Ishikawa (cell line): ENCODE results near the gene HOXD12.
A peak's percentile ranks its signal among the peaks of the same experiment; 100 is the strongest.

Experiments
- CEBPB ChIP-seq: IDR thresholded peaks from 2 replicates; pipeline ENCODE4 v1.6.1; 2012
- CREB1 ChIP-seq: IDR thresholded peaks from 2 replicates; pipeline ENCODE4 v1.6.1; 2012; ENCODE audit warnings: low read depth
- EGR1 ChIP-seq: IDR thresholded peaks from 2 replicates; pipeline ENCODE4 v1.6.1; 2012
- EP300 ChIP-seq: IDR thresholded peaks from 2 replicates; pipeline ENCODE4 v1.6.1; 2012; ENCODE audit warnings: borderline replicate concordance
- FOXM1 ChIP-seq: IDR thresholded peaks from 2 replicates; pipeline ENCODE4 v1.6.1; 2012; ENCODE audit warnings: low read depth, borderline replicate concordance
- NFIC ChIP-seq: IDR thresholded peaks from 2 replicates; pipeline ENCODE4 v1.6.1; 2012
- RAD21 ChIP-seq: IDR thresholded peaks from 2 replicates; pipeline ENCODE4 v1.6.1; 2012; ENCODE audit warnings: low read depth
- TAF1 ChIP-seq: IDR thresholded peaks from 2 replicates; pipeline ENCODE4 v1.6.1; 2012; ENCODE audit warnings: low read depth, mild to moderate bottlenecking
- TCF12 ChIP-seq: IDR thresholded peaks from 2 replicates; pipeline ENCODE4 v1.6.1; 2012; ENCODE audit warnings: low read depth
- TEAD4 ChIP-seq: IDR thresholded peaks from 2 replicates; pipeline ENCODE4 v1.6.1; 2012
- YY1 ChIP-seq: IDR thresholded peaks from 2 replicates; pipeline ENCODE4 v1.6.1; 2012; ENCODE audit warnings: low read depth
- ZBTB7A ChIP-seq: IDR thresholded peaks from 2 replicates; pipeline ENCODE4 v1.6.1; 2012; ENCODE audit warnings: low read depth
- TF ChIP-seq, protein P1 (sequence below): IDR thresholded peaks from 2 replicates; pipeline ENCODE4 v1.6.1; 2012
- TF ChIP-seq, protein P2 (sequence below): IDR thresholded peaks from 2 replicates; pipeline ENCODE4 v1.6.1; 2012
- TF ChIP-seq, protein P3 (sequence below): IDR thresholded peaks from 2 replicates; pipeline ENCODE4 v1.6.1; 2012; ENCODE audit warnings: low read depth, mild to moderate bottlenecking

Gene HOXD12

DNA sequence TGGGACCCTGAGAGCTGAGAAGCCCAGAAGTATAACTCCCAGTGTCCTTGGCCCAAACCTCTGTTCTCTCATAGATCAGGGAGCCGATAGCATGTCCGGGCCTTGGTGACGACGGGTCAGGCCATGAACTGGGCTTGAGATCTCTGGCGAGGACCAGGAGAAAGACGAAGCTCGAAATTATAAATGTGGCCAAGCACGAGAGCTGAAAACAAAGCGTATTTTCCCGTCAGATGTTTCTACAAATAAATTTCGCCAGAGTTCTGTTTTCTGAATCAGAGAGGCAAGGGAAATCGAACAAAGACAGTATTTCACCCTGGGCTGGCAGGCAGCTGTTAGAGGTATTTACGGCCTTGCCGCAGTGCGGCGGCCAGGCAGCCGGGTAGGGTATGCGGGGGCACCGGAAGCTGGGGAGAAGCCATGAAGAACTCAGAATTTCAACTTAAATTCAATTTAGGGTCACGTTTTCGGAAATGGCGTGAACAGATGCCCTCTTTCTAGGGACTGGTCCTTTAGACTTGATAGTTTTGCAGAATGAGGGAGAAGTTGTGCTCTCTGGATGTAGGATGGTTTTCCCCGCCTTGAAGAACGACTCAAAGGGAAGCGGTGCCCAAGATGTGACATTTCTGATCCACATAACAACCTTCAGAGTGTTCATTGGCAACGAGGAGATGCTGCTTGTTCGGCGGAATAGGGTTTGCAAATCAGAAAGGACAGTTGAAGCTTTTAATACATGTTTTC lies 39.5 kb downstream of the HOXD12 start:
- TF ChIP-seq CEBPB (no peak), RAD21 (no peak), NFIC (no peak), YY1 (no peak), TAF1 (no peak), ZBTB7A (no peak), EGR1 (no peak), TEAD4 (no peak), TCF12 (no peak), FOXM1 (no peak)
- TF ChIP-seq, protein P1, sequence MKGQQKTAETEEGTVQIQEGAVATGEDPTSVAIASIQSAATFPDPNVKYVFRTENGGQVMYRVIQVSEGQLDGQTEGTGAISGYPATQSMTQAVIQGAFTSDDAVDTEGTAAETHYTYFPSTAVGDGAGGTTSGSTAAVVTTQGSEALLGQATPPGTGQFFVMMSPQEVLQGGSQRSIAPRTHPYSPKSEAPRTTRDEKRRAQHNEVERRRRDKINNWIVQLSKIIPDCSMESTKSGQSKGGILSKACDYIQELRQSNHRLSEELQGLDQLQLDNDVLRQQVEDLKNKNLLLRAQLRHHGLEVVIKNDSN: no peak

DNA sequence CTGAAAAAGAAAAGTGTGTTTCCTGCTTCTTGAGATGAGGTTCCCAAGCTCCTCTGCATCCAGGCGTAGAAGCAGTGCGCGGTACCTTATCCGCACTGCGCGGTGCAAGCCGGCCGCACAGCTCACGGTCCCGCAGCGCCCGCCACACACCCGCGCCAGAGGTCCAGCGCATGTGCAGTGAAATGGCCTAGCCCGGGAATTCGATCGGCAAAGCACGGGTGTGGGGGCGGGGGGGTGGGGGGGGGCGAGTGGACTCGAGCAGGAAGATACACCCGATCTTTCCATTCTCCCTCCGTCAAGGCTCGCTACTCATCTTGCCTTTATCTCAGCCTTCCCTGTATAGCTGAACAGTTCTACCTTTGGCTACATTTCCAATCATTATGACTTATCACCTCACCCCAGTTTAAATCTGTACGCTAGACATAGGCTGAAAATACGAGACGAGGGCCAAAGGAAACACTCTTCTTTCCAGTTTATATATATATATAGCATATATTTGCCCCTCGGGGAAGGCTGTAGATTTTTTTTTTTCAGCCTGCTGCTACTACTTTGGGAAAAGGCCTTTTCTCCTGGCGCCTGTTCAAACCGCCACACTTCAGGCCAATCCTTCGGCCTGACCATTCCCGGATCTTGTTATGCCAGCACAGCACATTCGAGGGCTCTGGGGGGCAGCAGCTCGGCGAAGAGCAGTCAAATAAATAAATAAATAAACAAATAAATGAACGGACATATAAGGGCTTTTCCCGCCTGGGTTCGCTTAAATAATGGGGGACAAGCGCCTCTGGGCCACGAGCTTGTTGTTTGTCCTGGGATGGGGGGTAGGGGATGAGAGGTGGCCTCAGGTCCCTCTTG lies 40.3 kb downstream of the HOXD12 start:
- TF ChIP-seq CEBPB (no peak), EP300 (no peak), CREB1 (no peak), TEAD4 (no peak), ZBTB7A (no peak), FOXM1 (no peak), NFIC (no peak), TCF12 (no peak), YY1 (no peak), TAF1 (no peak), EGR1 (no peak)
- TF ChIP-seq, protein P2, sequence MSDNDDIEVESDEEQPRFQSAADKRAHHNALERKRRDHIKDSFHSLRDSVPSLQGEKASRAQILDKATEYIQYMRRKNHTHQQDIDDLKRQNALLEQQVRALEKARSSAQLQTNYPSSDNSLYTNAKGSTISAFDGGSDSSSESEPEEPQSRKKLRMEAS: no peak
- TF ChIP-seq, protein P1: no peak
- TF ChIP-seq, protein P3, sequence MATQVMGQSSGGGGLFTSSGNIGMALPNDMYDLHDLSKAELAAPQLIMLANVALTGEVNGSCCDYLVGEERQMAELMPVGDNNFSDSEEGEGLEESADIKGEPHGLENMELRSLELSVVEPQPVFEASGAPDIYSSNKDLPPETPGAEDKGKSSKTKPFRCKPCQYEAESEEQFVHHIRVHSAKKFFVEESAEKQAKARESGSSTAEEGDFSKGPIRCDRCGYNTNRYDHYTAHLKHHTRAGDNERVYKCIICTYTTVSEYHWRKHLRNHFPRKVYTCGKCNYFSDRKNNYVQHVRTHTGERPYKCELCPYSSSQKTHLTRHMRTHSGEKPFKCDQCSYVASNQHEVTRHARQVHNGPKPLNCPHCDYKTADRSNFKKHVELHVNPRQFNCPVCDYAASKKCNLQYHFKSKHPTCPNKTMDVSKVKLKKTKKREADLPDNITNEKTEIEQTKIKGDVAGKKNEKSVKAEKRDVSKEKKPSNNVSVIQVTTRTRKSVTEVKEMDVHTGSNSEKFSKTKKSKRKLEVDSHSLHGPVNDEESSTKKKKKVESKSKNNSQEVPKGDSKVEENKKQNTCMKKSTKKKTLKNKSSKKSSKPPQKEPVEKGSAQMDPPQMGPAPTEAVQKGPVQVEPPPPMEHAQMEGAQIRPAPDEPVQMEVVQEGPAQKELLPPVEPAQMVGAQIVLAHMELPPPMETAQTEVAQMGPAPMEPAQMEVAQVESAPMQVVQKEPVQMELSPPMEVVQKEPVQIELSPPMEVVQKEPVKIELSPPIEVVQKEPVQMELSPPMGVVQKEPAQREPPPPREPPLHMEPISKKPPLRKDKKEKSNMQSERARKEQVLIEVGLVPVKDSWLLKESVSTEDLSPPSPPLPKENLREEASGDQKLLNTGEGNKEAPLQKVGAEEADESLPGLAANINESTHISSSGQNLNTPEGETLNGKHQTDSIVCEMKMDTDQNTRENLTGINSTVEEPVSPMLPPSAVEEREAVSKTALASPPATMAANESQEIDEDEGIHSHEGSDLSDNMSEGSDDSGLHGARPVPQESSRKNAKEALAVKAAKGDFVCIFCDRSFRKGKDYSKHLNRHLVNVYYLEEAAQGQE: no peak

DNA sequence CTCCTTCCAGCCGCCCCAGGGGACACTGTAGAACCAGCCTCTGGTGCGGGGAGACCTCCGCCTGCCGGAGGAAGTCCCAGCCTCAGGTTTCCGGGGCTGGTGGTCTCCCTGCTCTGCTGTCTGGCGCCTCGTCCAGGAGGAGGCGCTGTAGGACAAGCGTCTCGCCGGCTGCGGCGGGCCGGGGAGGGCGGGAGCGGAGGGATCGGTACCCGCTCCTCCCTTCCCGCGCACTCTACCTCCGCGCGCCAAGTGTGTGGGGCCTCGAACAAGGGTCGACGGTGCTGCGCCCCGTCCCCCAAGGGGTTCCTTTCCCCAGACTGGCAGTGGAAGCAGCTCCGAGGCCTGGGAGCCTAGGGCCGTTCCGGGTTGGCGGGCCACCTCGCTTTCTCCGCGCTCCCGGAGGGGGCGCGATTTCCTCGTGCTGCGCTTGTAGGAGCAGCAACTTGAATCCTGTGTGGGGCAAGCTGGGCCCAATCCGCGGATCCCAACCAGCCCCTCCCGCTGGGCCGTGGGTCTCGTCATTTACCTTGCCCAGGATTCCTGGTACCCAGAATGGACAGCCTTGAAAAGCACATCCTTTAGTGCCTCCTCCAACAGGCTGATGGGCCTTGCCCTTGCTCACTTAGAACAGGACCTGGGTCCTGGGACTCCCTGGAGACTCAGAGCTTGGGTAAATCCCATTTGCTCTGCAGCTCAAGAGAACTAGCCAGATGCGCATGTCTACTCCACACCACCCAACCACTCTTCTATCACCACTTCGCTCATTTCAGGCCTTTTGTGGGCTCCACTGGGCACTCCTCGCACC lies 41.1 kb downstream of the HOXD12 start:
- TF ChIP-seq EP300: peak; percentile 13; the same call in 1 of the 2 replicates
- no peak for TF ChIP-seq TEAD4
- TF ChIP-seq TAF1: no peak
- TF ChIP-seq, protein P3: no peak
- TF ChIP-seq, protein P2: peak; percentile 81
- peak; percentile 86 for TF ChIP-seq RAD21
- TF ChIP-seq, protein P1: no peak
- no peak for TF ChIP-seq FOXM1
- no peak for TF ChIP-seq NFIC
- TF ChIP-seq CEBPB: no peak
- TF ChIP-seq ZBTB7A: peak; percentile 93
- no peak for TF ChIP-seq YY1

DNA sequence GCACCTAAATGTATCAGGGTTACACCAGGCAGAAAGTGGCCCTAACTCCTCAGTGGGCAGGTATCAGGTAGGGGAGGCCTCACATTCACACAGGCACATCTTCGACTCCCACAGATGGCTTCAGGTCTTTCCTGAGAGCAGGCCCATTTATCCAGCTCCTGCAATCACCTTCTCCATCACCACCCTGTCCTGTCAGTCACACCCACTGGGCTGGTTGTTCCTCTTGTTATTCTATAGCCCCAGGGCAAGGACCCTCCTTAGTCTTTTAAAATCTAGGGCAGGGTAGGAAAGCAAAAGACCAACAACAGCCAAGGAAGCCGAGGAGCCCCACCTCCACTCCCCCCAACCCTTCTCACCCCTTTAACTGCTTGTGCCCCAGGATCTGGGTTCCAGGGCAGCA lies 42.7 kb downstream of the HOXD12 start:
- TF ChIP-seq YY1 (no peak), CREB1 (no peak), TAF1 (no peak), NFIC (no peak)
- TF ChIP-seq, protein P3: no peak
